HL-60 (cell line): ENCODE results near the gene ADCK1.

ENCODE experiments used
- CTCF ChIP-seq: IDR thresholded peaks from one replicate; pipeline ENCODE4 v1.5.1; 2011; ENCODE audit warnings: low read length, control low read depth, inconsistent platforms; ENCODE audit not compliant: insufficient read depth
- GABPA ChIP-seq: IDR thresholded peaks from 2 replicates; pipeline ENCODE4 v1.6.1; 2012; ENCODE audit warnings: low read depth
- POLR2AphosphoS5 ChIP-seq: IDR thresholded peaks from 2 replicates; pipeline ENCODE4 v1.6.1; 2012; ENCODE audit warnings: low read depth
- TF ChIP-seq, protein P1 (sequence below): IDR thresholded peaks from 2 replicates; pipeline ENCODE4 v1.6.1; 2012; ENCODE audit warnings: low read depth; ENCODE audit not compliant: insufficient replicate concordance

DNA sequence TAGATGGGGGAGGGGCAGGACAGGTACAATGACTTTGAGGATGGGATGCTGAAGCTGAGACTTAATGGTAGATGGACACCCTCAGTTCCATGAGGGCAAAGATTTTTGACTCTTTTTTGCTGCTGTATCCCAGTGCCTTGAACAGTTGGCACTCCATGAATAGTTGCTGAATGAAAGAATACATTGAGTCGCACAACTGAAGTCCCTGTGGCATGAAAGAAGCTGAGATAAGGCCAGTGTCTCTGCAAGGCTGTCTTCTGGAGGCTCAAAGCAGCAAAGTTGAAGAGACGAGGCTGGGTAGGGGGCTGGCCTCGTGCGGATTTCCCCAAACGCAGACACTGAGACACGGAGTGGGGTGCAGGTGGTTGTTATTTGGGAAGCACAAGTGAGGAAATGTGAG is 179.3 kb downstream of the ADCK1 start:
- TF ChIP-seq POLR2AphosphoS5 = no peak
- TF ChIP-seq CTCF = no peak
- TF ChIP-seq GABPA = no peak
- TF ChIP-seq, protein P1, sequence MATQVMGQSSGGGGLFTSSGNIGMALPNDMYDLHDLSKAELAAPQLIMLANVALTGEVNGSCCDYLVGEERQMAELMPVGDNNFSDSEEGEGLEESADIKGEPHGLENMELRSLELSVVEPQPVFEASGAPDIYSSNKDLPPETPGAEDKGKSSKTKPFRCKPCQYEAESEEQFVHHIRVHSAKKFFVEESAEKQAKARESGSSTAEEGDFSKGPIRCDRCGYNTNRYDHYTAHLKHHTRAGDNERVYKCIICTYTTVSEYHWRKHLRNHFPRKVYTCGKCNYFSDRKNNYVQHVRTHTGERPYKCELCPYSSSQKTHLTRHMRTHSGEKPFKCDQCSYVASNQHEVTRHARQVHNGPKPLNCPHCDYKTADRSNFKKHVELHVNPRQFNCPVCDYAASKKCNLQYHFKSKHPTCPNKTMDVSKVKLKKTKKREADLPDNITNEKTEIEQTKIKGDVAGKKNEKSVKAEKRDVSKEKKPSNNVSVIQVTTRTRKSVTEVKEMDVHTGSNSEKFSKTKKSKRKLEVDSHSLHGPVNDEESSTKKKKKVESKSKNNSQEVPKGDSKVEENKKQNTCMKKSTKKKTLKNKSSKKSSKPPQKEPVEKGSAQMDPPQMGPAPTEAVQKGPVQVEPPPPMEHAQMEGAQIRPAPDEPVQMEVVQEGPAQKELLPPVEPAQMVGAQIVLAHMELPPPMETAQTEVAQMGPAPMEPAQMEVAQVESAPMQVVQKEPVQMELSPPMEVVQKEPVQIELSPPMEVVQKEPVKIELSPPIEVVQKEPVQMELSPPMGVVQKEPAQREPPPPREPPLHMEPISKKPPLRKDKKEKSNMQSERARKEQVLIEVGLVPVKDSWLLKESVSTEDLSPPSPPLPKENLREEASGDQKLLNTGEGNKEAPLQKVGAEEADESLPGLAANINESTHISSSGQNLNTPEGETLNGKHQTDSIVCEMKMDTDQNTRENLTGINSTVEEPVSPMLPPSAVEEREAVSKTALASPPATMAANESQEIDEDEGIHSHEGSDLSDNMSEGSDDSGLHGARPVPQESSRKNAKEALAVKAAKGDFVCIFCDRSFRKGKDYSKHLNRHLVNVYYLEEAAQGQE = no peak
